GM18526 (cell line): ENCODE results near the gene PNPLA7.

ENCODE experiments used
- POLR2A ChIP-seq: IDR thresholded peaks from 3 replicates; pipeline ENCODE4 v1.6.1; 2011; ENCODE audit not compliant: insufficient read length; ENCODE audit errors: extremely low read depth

PNPLA7 gene

DNA sequence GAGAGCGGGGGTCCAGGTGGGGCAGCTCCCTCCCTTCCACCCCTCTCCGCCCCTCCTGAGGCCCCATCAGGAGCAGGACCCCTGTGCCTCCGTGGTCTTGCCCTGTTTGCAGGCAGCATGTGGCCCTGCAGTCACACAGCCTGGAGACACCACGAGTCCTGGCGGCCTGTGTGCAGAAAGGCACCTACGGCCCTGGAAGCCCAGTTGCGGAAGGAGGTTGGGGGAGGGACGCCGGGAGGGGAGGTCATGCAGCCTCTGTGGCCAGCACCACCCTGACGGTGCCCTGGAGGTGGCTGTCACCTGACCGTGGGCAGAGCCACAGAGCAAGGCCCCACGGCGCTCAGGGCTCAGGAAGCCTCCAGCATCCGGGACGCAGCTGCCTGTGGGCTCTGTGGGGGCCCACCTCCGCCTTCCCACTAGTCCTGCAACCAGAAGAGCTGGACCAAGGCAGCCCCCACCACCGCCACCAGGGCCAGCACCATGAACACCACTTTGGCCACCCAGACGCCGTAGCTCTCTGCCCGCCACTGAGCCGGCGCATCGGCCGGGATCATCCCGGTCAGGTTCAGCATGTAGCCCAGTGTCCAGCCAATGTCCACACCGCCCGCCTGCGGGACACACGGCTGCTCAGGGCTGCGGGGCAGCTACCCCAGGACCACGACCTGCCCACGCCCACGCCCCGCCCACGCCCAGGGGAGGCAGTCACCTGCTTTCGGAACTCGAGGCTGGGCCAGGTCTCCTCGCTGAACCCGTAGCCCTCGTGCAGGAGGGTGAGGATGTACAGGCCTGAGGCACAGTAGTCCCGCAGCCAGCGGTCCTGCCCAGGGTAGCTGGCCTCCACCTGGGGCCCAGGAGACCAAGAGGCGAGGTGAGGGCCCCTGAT, 115.5 kb downstream of the PNPLA7 start:
- TF ChIP-seq POLR2A: no peak

DNA sequence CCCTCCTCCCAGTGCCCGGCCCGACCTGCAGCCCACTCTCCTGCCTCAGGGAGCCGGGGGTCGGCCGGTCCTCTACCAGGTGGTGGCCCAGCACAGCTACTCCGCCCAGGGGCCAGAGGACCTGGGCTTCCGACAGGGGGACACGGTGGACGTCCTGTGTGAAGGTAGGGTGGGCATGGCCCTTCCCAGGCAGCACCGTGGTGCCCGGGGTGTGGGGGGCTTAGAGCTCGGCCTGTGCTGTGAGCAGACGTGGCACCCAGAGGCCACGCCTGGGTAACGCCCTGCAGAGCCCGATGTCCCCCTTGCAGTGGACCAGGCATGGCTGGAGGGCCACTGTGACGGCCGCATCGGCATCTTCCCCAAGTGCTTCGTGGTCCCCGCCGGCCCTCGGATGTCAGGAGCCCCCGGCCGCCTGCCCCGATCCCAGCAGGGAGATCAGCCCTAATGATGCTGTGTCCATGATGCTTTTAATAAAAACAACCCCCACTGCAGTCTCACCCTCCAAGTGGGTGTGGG, 116.2 kb downstream of the PNPLA7 start:
- no peak for TF ChIP-seq POLR2A

DNA sequence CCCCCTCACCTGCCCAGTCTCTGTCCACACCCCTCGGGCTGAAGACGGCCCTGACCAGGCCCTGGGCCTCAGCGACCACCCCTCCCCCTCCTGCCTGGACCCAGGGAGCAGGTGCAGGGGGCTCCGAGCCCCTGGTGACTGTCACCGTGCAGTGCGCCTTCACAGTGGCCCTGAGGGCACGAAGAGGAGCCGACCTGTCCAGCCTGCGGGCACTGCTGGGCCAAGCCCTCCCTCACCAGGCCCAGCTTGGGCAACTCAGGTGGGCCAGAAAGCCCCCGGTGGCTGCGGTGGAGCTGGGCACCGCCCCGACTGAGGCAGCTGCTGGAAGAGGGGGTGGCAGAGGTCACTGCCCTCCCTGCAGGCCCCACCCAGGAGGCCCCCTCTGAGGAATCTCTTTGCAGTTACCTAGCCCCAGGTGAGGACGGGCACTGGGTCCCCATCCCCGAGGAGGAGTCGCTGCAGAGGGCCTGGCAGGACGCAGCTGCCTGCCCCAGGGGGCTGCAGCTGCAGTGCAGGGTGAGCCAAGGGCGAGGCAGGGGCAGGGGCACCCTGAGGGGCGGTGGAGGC, 116.8 kb downstream of the PNPLA7 start:
- TF ChIP-seq POLR2A: no peak

DNA sequence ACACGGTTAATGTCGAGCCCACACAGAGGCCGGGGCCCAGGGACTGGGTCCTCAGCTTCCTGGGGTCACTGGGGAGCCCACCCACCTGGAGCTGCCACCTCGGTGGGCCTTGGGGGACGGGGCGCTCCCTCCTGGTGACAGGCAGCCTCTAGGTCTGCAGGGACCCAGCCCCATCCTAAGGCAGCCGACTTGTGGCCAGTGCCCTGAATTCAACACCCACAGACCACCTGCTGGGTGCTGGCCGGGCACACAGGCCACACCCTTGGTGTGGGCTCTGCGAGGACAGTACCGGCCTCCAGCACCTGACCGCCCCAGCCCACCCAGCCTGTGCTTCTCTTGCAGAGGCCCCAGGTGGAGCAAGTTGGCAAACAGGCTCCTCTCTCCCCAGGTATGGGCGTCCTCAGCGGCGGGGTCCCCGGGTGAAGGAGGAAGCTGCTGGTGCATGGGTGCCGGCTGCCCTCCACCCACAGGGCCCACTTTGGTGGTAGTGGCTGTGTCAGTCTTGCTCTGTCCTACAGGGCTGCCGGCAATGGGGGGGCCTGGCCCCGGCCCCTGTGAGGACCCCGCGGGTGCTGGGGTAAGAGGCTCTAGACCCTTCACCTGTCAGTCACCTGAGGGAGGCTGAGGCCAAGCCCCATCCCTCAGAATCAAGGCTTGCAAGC, 117.4 kb downstream of the PNPLA7 start:
- TF ChIP-seq POLR2A: no peak

DNA sequence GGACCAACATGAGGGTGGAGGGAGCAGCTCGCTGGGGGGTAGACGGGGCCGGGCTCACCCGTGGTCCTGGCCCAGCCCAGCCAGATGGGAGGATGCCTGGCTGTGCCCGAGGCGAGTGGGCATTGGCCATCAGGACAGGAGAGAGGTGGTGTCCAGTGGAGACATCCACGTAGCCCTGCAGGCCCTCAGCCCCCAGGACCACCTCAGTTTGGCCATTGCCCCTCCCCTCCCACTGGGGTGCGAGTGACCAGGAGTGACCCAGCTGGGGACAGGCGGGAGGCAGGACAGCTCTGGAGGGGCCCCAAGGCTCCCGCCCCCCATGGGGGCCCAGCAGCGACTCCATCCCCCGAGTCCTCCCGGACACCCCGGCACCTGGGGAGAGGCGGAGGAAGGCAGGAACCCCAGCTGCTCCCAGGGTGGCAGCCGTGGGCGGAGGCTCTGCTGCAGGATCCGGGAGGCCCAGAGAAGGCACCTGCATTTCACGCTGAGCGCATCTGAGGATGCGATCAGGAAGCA, 118.7 kb downstream of the PNPLA7 start:
- TF ChIP-seq POLR2A: no peak

DNA sequence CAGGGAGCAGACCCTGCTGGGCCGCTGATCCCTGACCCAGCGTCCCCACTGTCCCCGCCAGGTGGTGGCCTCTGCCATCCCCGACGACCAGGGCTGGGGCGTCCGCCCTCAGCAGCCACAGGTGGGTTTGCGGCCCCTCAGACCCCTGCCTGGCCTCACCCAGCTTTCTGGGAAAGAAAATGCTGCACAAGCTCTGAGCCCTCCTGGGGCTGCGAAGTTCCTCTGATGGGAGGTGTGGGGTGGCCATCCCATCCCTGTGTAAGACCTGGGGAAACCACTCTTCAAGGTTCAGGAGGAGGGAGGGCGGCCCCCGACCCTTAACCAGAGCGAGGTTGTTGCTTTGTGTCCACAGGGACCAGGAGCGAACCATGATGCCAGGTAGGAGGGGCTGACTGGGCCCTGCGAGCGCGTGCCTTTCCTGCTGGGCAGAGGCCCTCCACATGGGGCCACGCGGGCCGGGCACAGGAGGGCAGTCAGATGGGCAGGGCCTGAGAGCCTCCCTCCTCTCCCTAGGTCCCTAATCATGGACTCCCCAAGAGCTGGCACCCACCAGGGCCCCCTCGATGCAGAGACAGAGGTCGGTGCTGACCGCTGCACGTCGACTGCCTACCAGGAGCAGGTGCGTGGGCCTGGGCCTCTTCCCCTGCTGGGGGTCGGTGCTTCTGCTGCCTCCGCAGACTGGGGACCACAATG, 119.3 kb downstream of the PNPLA7 start:
- no peak for TF ChIP-seq POLR2A

DNA sequence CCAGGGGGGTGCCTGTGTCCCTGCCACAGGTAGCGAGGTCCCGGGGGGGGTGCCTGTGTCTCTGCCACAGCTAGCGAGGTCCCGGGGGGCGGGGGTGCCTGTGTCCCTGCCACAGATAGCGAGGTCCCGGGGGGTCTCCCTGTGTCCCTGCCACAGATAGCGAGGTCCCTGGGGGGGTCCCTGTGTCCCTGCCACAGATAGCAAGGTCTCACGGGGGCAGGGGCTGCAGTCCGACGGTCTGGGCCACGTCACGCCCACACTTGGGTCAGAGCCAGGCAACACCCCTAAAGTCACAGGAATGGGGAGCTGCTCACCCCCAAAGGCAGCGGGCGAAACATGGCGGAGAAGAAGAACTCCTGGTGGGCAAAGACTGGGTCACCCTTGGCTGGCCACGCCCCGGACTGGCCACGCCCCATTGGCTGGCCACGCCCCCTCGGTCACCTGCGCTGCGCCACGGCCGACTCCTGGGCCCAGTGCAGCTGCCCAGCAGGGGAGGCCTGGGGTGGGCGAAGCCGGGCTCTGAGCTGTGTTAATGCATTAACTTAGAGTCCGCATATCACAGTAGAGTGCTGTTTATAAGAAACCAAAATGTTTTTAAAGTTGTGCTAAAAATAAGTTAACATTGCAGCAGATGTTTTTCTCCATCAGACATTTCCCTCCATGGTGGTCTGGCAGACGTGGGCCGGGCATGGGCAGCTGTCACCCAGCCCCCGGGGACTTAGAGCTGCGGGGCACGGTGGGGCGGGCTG, 120.1 kb downstream of the PNPLA7 start:
- no peak for TF ChIP-seq POLR2A

DNA sequence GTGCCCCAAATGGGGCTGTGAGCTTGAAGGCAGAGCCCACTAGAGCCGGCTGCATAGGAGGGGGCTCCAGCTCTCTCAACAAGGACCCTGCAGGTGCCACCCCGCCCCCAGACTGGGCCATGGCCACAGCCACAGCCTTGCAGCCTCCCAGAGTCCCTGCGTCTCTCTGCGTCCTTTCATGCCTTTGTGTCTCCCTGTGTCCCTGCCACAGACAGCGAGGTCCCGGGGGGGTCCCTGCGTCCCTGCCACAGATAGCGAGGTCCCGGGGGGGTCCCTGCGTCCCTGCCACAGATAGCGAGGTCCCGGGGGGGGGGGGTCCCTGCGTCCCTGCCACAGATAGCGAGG, 120.7 kb downstream of the PNPLA7 start:
- no peak for TF ChIP-seq POLR2A

DNA sequence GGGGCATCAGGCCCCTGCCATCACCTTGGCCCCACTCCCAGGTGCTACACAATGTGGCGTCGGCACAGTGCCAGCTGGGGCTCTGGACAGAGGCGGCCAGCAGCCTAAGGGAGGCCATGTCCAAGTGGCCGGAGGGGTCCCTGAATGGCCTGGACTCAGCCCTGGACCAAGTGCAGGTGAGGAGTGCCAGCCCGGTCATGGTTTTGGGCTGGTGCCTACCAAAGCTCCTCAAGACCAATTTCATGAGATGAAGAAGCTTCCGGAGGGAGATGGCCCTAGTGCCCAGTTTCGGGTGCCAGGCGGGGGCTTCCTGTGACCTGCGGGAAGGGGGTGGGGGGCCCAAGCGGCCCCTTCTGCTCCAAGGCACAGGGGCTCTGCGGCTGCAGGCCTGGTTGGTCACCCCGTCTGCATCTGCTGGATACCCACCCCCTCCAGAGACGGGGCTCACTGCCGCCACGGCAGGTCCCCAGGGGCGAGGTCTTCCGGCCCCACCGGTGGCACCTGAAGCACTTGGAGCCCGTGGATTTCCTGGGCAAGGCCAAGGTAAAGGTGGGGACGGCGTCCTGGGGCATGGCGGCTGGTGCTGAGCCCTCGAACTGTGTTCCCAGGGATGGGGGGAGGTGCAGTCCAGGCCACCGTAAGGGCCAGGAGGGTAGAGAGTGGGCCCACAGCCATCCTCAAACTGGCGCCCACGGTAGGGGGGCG, 121.2 kb downstream of the PNPLA7 start:
- no peak for TF ChIP-seq POLR2A

DNA sequence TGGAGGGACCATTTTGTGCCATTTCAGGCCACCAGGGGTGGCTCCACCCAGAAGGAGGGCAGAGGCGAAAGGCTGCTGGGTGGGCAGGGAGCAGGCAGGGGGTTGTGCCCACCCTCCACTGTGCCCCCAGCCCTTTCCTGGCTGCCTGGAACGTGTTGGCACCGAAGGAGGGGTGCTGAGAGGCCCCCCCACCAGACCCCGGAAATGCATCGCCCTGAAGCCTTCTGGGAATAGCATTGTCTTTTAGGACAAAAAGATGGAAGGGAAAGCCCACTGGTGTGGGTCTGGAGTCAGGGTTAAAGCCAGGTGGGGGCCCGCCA, 121.9 kb downstream of the PNPLA7 start:
- no peak for TF ChIP-seq POLR2A

DNA sequence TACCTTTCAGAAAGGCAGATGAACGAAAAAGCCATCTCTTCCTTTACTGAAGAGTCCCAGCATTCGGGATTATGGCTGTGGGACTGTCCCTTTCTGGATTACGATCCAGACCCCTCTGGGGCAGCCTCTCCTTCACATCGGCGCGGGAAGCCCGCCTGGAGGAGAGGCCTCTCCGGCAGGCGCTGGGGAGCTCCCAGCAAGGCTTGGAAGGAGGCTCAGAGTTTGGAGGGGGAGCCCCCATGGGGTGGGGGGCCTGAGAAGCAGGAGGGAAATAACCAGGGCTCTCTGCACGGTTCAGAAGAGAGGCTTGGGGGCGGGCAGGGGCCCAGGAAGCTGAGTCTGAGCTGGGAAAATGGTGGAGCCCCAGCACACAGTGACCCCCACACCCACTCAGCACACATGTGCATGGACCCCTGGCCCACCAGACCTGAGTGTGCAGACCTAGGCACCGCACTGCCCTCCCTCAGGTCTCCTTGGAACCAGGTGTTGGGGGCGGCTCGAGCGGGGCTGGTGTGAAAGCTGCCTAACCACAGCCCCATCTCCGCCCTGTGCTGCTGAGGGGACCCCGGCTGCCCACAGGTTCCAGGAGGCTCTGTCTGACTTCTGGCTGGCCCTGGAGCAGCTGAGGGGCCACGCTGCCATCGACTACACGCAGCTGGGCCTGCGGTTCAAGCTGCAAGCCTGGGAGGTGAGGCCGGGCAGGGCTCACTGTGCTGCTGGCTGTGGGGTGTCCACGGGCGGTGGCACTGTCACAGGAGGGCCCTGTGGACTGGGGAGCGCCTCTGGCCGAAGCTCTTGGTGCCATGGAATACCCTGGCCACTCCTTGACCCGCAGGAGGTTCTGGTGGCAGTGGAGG, 122.5 kb downstream of the PNPLA7 start:
- TF ChIP-seq POLR2A: no peak

DNA sequence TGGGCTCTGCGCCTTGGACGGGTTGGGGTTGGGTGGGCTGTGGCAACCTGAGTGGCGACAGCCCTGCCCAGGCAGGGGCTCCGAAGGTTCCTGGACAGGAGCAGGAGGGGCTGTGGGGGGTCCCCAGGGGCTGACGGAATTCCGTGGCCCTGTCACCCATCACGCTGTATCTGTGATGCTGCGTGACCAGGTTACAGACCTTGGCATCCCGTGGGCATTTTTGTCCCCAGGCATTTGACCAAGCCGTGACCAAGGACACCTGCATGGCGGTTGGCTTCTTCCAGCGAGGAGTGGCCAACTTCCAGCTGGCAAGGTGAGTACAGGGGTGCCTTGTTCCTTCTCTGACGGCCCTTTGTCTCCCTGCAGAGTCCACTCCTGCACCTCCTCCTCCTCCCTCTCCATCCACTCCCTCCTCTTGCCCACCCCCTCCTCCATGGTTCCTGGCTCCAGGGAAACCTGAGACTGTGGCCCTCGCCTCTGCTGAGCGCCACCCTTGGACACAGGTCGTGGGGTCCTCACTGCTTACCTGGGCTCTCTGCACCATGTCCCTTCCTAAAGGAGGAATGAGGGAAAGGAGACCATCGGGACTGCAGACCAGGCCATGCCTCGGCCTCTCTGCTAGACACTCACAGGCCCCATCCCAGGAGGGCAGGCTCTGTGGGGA, 124.1 kb downstream of the PNPLA7 start:
- TF ChIP-seq POLR2A: no peak
